Measurements from ENCODE around the gene TMEM255B.

TMEM255B gene

GRCh38 chr13:113852536-113853517, 93.8 kb downstream of the TMEM255B start:
- no peak for DNase-seq

- DNase-seq: no peak
These were observed 94.7 kb downstream of the TMEM255B start for GRCh38 chr13:113853518-113854237.

GRCh38 chr13:113854238-113855011, 95.4 kb downstream of the TMEM255B start:
- peak; percentile 51 for DNase-seq

- DNase-seq: no peak
These were observed 96.2 kb downstream of the TMEM255B start for GRCh38 chr13:113855012-113855921.

GRCh38 chr13:113855931-113856715, 97.1 kb downstream of the TMEM255B start:
- DNase-seq: no peak

- DNase-seq: no peak
These were observed 97.7 kb downstream of the TMEM255B start for GRCh38 chr13:113856716-113857065.

GRCh38 chr13:113857531-113858195, 98.6 kb downstream of the TMEM255B start:
- DNase-seq: no peak

- no peak for DNase-seq
These were observed 100.5 kb downstream of the TMEM255B start for GRCh38 chr13:113859311-113860050.

GRCh38 chr13:113860051-113860664, 101.1 kb downstream of the TMEM255B start:
- DNase-seq: no peak

- DNase-seq: no peak
These were observed 101.8 kb downstream of the TMEM255B start for GRCh38 chr13:113860665-113861432.

GRCh38 chr13:113861433-113862030, 102.5 kb downstream of the TMEM255B start:
- peak; percentile 50 for DNase-seq

GRCh38 chr13:113862191-113862930, 103.3 kb downstream of the TMEM255B start:
- no peak for DNase-seq

GRCh38 chr13:113862931-113863523, 104.0 kb downstream of the TMEM255B start:
- DNase-seq: peak; percentile 42

GRCh38 chr13:113863524-113864272, 104.7 kb downstream of the TMEM255B start, which contains the start of gene GAS6:
GAS6 (minus strand) TSS chr13:113864076; CDS start chr13:113863920, 156 bp downstream.
- no peak for DNase-seq

- DNase-seq: peak; percentile 31
These were observed 105.4 kb downstream of the TMEM255B start for GRCh38 chr13:113864273-113864890.

GRCh38 chr13:113865427-113865826, 106.4 kb downstream of the TMEM255B start:
- DNase-seq: no peak
